Peyer's patch (tissue), 4 donors: ENCODE results near the gene CLRN1. TPM values are rescaled to one million over a fixed set of nuclear protein-coding genes. Genes with fewer than 3 reads are reported as not detected.

Experiments used
- DNase-seq, 3 donors: peaks; one replicate each; pipeline ENCODE4 v3.0.0-alpha.2; 2017 to 2019
- H3K27ac ChIP-seq, 4 donors: fragments of 200-600 bp; sonication (generic); one replicate each; pipeline ENCODE4 v1.5.1; 2016 to 2019
- H3K27me3 ChIP-seq, 2 donors: fragments of 200-600 bp; sonication (generic); one replicate each; pipeline ENCODE4 v1.5.1; 2019
- H3K36me3 ChIP-seq, 3 donors: fragments of 200-600 bp; sonication (generic); one replicate each; pipeline ENCODE4 v1.5.1; 2016 to 2019
- H3K4me1 ChIP-seq, 4 donors: fragments of 200-600 bp; sonication (generic); one replicate each; pipeline ENCODE4 v1.5.1; 2016 to 2019
- H3K4me3 ChIP-seq, 4 donors: fragments of 200-600 bp; sonication (generic); 1 replicate in 3 of 4; 2 replicates in 1 of 4; pipeline ENCODE4 v1.5.1; 2016 to 2019; ENCODE audit warnings: mild to moderate bottlenecking in 1 of 4
- H3K9me3 ChIP-seq, 4 donors: fragments of 200-600 bp; sonication (generic); one replicate each; pipeline ENCODE4 v1.5.1; 2016 to 2019; ENCODE audit warnings: mild to moderate bottlenecking in 1 of 4
- CTCF ChIP-seq, 6 experiments: fragments of 450-650 bp in 4 of 6; fragments of 200-600 bp in 2 of 6; sonication (generic) in 1 of 6; IDR thresholded peaks; one replicate each; pipeline ENCODE4 v1.5.1; 2017 to 2019; ENCODE audit warnings: antibody characterized with exemption in 6 of 6, mild to moderate bottlenecking in 3 of 6, moderate library complexity in 1 of 6
- POLR2A ChIP-seq, 2 donors: fragments of 450-650 bp; IDR thresholded peaks; one replicate each; pipeline ENCODE4 v1.5.1; 2017; ENCODE audit warnings: antibody characterized with exemption in 2 of 2, mild to moderate bottlenecking in 2 of 2, moderate library complexity in 2 of 2
- total RNA-seq, 4 donors: library from RNA; depleted of rRNA; stranded (reverse); fragments of >200 nt; gene quantifications; one replicate each; pipeline ENCODE4 v1.1.0, GENCODE V29; 2016

Gene CLRN1
- total RNA-seq, 4 donors from 2014 or later = not detected

DNA sequence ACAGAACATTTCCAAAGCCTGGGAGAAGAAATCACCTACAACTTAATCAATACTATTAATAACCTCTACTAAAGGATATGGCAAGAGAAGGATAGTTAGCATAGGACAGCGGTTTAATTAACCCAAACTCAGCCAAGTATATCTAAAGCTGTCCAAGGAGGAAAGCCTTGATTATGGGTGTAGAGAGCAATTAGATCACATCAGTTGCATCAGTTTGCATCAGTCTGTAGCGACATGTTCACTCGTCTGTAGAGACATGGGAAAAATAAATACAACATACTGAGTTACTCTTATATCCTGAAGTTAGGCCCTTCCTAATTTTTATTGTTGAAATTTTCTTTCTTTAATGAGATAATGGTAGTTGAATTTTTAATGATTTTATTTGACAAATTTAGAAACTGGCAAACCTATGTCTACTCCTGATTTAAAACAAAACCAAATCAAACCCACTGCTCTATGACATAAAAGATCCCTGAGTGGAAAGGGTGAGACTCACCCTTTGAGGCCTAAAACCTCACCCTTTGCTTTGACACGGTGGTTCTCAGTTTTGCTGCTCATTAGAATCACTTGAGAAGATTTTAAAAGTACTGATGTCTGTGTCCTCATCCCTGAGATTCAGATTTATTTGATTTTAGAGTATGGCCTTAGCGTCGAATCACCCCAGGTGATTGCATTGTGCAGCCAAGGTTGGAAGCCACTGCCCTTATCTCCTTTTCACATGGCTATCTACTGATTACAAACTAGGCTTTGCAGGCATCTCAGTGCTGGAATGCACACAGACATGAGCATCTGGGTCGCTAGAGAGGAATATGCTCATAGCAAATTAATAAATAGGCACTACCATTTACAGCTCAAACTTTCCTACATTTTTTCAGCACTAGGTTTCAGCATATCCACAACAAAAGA lies 2.8 kb upstream of the CLRN1 start:
- no peaks in the 10 kb centered on the region for H3K9me3 ChIP-seq
- no peak for TF ChIP-seq POLR2A (IDR thresholded peaks at IDR 0.05)
- no peak for TF ChIP-seq CTCF (IDR thresholded peaks at IDR 0.05)
- H3K27me3 ChIP-seq = no peaks in the 10 kb centered on the region
- no peaks in the 10 kb centered on the region for H3K36me3 ChIP-seq
- DNase-seq = no peak
- no peak overlapping the region for H3K27ac ChIP-seq
- H3K4me3 ChIP-seq = no peak overlapping the region
- no peaks in the 10 kb centered on the region for H3K4me1 ChIP-seq

DNA sequence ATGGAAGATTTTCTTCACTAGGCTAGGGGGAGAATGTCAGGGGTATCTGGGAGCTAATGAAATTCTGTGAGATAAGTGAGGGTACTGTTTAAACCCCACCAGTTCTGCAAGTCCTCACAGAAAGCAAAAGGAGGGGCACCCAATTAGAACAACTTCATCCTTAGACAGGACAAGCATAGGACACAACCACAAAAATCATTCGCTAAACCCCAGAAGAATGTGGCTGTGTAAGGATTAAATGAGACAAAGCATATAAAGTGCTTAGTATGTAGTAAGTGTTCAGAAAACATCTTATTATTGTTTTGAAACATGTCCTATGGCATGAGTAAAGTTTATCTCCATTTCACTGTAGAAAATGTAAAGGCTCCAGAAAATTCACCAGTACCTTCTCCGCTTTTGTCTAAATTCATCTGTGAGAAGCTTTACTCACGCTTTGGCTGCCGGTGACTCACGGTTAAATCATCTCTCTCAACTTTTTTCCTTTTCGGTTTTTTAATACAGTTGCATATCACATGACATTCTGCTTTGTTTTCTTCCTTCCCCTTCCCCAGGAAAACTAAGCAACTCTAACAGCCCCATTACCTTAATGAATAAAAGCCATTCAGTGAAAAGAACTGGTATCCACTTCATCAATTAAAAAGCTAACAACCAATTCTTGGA lies 1.7 kb downstream of the CLRN1 start:
- DNase-seq = no peak
- H3K4me1 ChIP-seq = no peaks in the 10 kb centered on the region
- H3K27me3 ChIP-seq = no peaks in the 10 kb centered on the region
- TF ChIP-seq POLR2A (IDR thresholded peaks at IDR 0.05) (no peak), CTCF (IDR thresholded peaks at IDR 0.05) (no peak)
- no peak overlapping the region for H3K27ac ChIP-seq
- no peaks in the 10 kb centered on the region for H3K36me3 ChIP-seq
- H3K4me3 ChIP-seq = no peak overlapping the region
- H3K9me3 ChIP-seq = no peaks in the 10 kb centered on the region

DNA sequence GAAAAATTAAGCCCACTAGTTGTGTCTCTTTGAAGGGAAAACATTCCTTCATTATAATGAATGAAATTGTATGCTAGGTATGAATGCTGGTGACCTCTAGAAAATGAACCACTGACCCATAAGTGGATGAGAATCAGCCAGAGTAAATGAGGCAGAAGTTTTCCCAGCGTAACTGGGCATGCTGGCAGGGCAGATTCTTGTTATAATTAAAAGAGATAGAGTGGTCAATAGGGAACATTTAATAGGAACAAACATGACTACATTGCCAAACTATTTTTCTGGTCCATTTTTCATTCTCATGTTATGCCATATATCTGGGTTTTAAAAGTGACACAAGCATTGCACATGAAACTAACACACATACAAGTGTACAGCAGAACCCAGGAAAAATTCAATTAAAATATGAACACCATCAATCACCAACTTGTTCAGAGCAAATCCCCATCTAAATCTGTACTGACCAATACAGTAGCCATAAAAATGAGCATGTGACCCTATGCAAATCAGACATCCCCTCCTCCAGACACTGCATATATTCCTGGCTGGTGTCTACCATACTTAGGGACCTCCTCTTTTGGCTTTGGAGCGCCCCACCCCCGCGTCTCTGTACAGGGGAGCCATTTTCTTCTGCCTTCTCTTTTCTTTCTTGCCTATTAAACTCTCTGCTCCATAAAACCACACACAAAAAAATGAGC lies 4.0 kb downstream of the CLRN1 start:
- TF ChIP-seq POLR2A (IDR thresholded peaks at IDR 0.05) (no peak), CTCF (IDR thresholded peaks at IDR 0.05) (no peak)
- Histone ChIP-seq H3K27me3 (no peaks in the 10 kb centered on the region), H3K9me3 (no peaks in the 10 kb centered on the region), H3K4me3 (no peak overlapping the region), H3K27ac (no peak overlapping the region), H3K4me1 (no peaks in the 10 kb centered on the region), H3K36me3 (no peaks in the 10 kb centered on the region)
- no peak for DNase-seq

DNA sequence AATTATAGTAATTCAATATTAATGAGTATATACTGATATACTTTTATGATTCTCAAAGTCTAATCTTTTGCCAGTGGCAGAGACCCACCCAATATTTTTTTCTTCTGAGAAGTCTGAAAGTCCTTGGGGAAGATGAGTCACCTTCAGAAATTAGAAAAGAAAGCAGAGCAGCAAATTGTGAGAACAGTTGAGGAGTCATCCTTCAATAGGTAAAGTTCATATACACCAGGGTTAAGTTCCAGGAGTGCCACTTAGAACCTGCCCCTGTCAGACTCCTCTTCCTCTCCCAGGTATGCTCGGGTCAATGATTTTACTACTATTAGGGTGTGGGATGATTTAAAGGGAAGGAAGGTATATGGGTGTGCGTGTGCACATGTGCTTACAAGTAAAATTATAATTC lies 7.1 kb downstream of the CLRN1 start:
- Histone ChIP-seq H3K27ac (no peak overlapping the region), H3K36me3 (no peaks in the 10 kb centered on the region), H3K4me1 (no peaks in the 10 kb centered on the region), H3K4me3 (no peak overlapping the region), H3K27me3 (no peaks in the 10 kb centered on the region), H3K9me3 (no peaks in the 10 kb centered on the region)
- no peak for DNase-seq
- no peak for TF ChIP-seq POLR2A (IDR thresholded peaks at IDR 0.05)
- no peak for TF ChIP-seq CTCF (IDR thresholded peaks at IDR 0.05)

DNA sequence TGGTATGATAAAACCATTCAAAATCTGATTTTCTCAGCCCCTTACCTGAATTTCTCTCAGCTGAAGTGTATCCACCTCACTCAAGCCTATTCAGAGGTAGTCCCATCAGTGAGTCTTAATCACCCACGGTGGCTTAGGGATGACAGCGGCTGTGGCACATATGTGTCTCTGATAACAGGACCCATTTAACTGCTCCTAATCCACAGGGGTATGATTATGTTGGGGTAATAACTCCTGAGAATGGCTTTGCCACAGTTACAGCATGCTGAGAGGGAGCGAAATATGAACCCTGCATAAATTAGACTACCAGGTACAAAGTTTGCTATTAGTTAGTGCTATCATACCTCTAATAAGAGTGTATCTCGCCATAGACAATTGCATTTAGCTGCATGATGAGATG lies 10.6 kb downstream of the CLRN1 start:
- no peak for TF ChIP-seq CTCF (IDR thresholded peaks at IDR 0.05)
- TF ChIP-seq POLR2A (IDR thresholded peaks at IDR 0.05) = no peak
- Histone ChIP-seq H3K36me3 (no peaks in the 10 kb centered on the region), H3K4me1 (no peaks in the 10 kb centered on the region), H3K27ac (no peak overlapping the region), H3K27me3 (no peaks in the 10 kb centered on the region), H3K9me3 (no peaks in the 10 kb centered on the region), H3K4me3 (no peak overlapping the region)
- no peak for DNase-seq
